Adipocyte (in vitro differentiated cells): ENCODE results near the gene SNX13.

Experiments used
- DNase-seq: peaks from one replicate; pipeline ENCODE4 v3.0.0-alpha.2; 2015; ENCODE audit warnings: low read depth
- H3K27me3 ChIP-seq: replicated peaks from 2 replicates; pipeline ENCODE4 v1.7.0; 2013; ENCODE audit warnings: mild to moderate bottlenecking, low read length, moderate library complexity; ENCODE audit not compliant: control insufficient read depth, insufficient read depth
- H3K36me3 ChIP-seq: 2 replicates; pipeline ENCODE4 v1.7.0; 2013; ENCODE audit warnings: low read length, mild to moderate bottlenecking, moderate library complexity; ENCODE audit not compliant: control insufficient read depth, insufficient read depth, severe bottlenecking
- H3K4me1 ChIP-seq: 2 replicates; pipeline ENCODE4 v1.7.0; 2013; ENCODE audit warnings: mild to moderate bottlenecking, low read length, moderate library complexity; ENCODE audit not compliant: control insufficient read depth, insufficient read depth
- H3K4me3 ChIP-seq: 2 replicates; pipeline ENCODE4 v1.7.0; 2013; ENCODE audit warnings: mild to moderate bottlenecking, low read length, moderate library complexity
- H3K9ac ChIP-seq: 2 replicates; pipeline ENCODE4 v1.7.0; 2013; ENCODE audit warnings: mild to moderate bottlenecking, low read length, moderate library complexity
- H3K9me3 ChIP-seq: 2 replicates; pipeline ENCODE4 v1.7.0; 2013; ENCODE audit warnings: mild to moderate bottlenecking, low read length, moderate library complexity; ENCODE audit not compliant: control insufficient read depth

The SNX13 gene

GRCh38 chr7:17774716-17775288 is 165.5 kb downstream of the SNX13 start:
- DNase-seq: no peak
- Histone ChIP-seq H3K9ac (no peak overlapping the region), H3K9me3 (no peaks in the 10 kb centered on the region), H3K4me3 (no peak overlapping the region), H3K27me3 (no peaks in the 10 kb centered on the region), H3K36me3 (no peaks in the 10 kb centered on the region), H3K4me1 (peaks cover 26% of the 10 kb centered on the region)

GRCh38 chr7:17774248-17774647 is 166.0 kb downstream of the SNX13 start:
- DNase-seq: peak; percentile 57
- Histone ChIP-seq H3K9ac (no peak overlapping the region), H3K4me1 (peaks cover 26% of the 10 kb centered on the region)

GRCh38 chr7:17773289-17773626 is 167.0 kb downstream of the SNX13 start:
- H3K4me1 ChIP-seq: peaks cover 26% of the 10 kb centered on the region
- no peaks in the 10 kb centered on the region for H3K36me3 ChIP-seq
- peak; percentile 93 for DNase-seq
- no peaks in the 10 kb centered on the region for H3K9me3 ChIP-seq
- no peak overlapping the region for H3K9ac ChIP-seq
- no peaks in the 10 kb centered on the region for H3K27me3 ChIP-seq
- no peak overlapping the region for H3K4me3 ChIP-seq

More at GRCh38 chr7:17774248-17774647, 166.0 kb downstream of the SNX13 start:
- H3K36me3 ChIP-seq: no peaks in the 10 kb centered on the region
- H3K27me3 ChIP-seq: no peaks in the 10 kb centered on the region
- no peak overlapping the region for H3K4me3 ChIP-seq
- no peaks in the 10 kb centered on the region for H3K9me3 ChIP-seq

GRCh38 chr7:17772581-17773288 is 167.6 kb downstream of the SNX13 start:
- H3K4me1 ChIP-seq: peaks cover 26% of the 10 kb centered on the region
- no peaks in the 10 kb centered on the region for H3K36me3 ChIP-seq
- H3K27me3 ChIP-seq: no peaks in the 10 kb centered on the region
- no peak overlapping the region for H3K9ac ChIP-seq
- no peak for DNase-seq
- no peak overlapping the region for H3K4me3 ChIP-seq
- H3K9me3 ChIP-seq: no peaks in the 10 kb centered on the region

GRCh38 chr7:17771901-17772408 is 168.3 kb downstream of the SNX13 start:
- H3K4me1 ChIP-seq: peaks cover 26% of the 10 kb centered on the region
- H3K9me3 ChIP-seq: no peaks in the 10 kb centered on the region
- DNase-seq: no peak

GRCh38 chr7:17770710-17771375 is 169.5 kb downstream of the SNX13 start:
- H3K9ac ChIP-seq: no peak overlapping the region
- DNase-seq: no peak
- H3K4me3 ChIP-seq: no peak overlapping the region
- no peaks in the 10 kb centered on the region for H3K27me3 ChIP-seq
- H3K9me3 ChIP-seq: no peaks in the 10 kb centered on the region
- H3K36me3 ChIP-seq: no peaks in the 10 kb centered on the region
- peaks cover 26% of the 10 kb centered on the region for H3K4me1 ChIP-seq

More at GRCh38 chr7:17771901-17772408, 168.3 kb downstream of the SNX13 start:
- Histone ChIP-seq H3K36me3 (no peaks in the 10 kb centered on the region), H3K9ac (no peak overlapping the region), H3K4me3 (no peak overlapping the region), H3K27me3 (no peaks in the 10 kb centered on the region)

- H3K36me3 ChIP-seq: no peaks in the 10 kb centered on the region
- peak; percentile 85 for DNase-seq
- H3K27me3 ChIP-seq: no peaks in the 10 kb centered on the region
- H3K4me3 ChIP-seq: no peak overlapping the region
- H3K9me3 ChIP-seq: no peaks in the 10 kb centered on the region
- H3K9ac ChIP-seq: no peak overlapping the region
- peaks cover 26% of the 10 kb centered on the region for H3K4me1 ChIP-seq
Observed at GRCh38 chr7:17769918-17770317, 170.4 kb downstream of the SNX13 start.

- Histone ChIP-seq H3K27me3 (no peaks in the 10 kb centered on the region), H3K9ac (no peak overlapping the region), H3K4me1 (no peaks in the 10 kb centered on the region), H3K9me3 (peaks cover 10% of the 10 kb centered on the region), H3K4me3 (no peak overlapping the region), H3K36me3 (no peaks in the 10 kb centered on the region)
- DNase-seq: no peak
Observed at GRCh38 chr7:17758008-17758407, 182.3 kb downstream of the SNX13 start.

- no peak overlapping the region for H3K9ac ChIP-seq
- H3K9me3 ChIP-seq: no peaks in the 10 kb centered on the region
- no peaks in the 10 kb centered on the region for H3K27me3 ChIP-seq
- no peaks in the 10 kb centered on the region for H3K36me3 ChIP-seq
- H3K4me3 ChIP-seq: no peak overlapping the region
- DNase-seq: no peak
- H3K4me1 ChIP-seq: no peaks in the 10 kb centered on the region
Observed at GRCh38 chr7:17746020-17746530, 194.2 kb downstream of the SNX13 start.

GRCh38 chr7:17745610-17746009 is 194.7 kb downstream of the SNX13 start:
- H3K36me3 ChIP-seq: no peaks in the 10 kb centered on the region
- H3K9me3 ChIP-seq: no peaks in the 10 kb centered on the region
- H3K4me3 ChIP-seq: no peak overlapping the region
- no peaks in the 10 kb centered on the region for H3K4me1 ChIP-seq
- no peaks in the 10 kb centered on the region for H3K27me3 ChIP-seq
- no peak for DNase-seq
- H3K9ac ChIP-seq: no peak overlapping the region

GRCh38 chr7:17743316-17743715 is 197.0 kb downstream of the SNX13 start:
- no peak overlapping the region for H3K4me3 ChIP-seq
- H3K9me3 ChIP-seq: no peaks in the 10 kb centered on the region
- no peak for DNase-seq
- no peak overlapping the region for H3K9ac ChIP-seq
- H3K4me1 ChIP-seq: no peaks in the 10 kb centered on the region
- no peaks in the 10 kb centered on the region for H3K27me3 ChIP-seq
- H3K36me3 ChIP-seq: no peaks in the 10 kb centered on the region
